Measurements from ENCODE around the gene SSUH2.

Gene SSUH2

DNA sequence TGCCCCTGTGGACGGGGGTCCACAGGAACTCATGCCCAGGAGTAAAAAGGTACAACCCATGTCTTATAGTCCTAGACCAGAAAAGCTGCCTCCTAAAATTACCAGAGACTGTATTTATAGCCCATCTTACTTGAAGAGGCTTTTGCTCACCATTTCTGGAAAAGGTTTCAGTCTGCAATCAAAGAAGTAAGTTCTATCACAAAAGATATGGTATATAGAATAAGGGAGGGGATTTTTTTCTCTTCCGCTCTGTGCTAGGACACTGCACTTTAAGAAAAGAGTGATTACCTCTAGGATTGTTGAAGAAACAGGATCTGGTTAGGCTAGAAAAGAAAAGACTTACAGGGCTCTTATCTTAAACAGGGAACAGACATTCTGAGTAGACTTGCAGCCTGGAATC is 2.6 kb downstream of the SSUH2 start:
- Histone ChIP-seq H3K9ac (ENCODE audit: low read length in 5 of 5) (no peak overlapping the region), H3K36me3 (ENCODE audit: control insufficient read depth in 5 of 5, insufficient read depth in 5 of 5, low read length in 5 of 5) (no peaks in the 10 kb centered on the region), H3K4me1 (ENCODE audit: control insufficient read depth in 5 of 5, insufficient read depth in 5 of 5, low read length in 5 of 5) (peaks cover 0 to 13% (median 0%) of the 10 kb centered on the region in 5 donors), H3K27me3 (ENCODE audit: control insufficient read depth in 5 of 5, insufficient read depth in 4 of 5, low read length in 5 of 5) (no peaks in the 10 kb centered on the region), H3K4me3 (ENCODE audit: low read depth in 1 of 5, low read length in 5 of 5) (no peak overlapping the region), H3K27ac (ENCODE audit: low read depth, low read length) (no peak overlapping the region), H3K9me3 (ENCODE audit: control insufficient read depth in 5 of 5, low read length in 5 of 5) (no peaks in the 10 kb centered on the region)

DNA sequence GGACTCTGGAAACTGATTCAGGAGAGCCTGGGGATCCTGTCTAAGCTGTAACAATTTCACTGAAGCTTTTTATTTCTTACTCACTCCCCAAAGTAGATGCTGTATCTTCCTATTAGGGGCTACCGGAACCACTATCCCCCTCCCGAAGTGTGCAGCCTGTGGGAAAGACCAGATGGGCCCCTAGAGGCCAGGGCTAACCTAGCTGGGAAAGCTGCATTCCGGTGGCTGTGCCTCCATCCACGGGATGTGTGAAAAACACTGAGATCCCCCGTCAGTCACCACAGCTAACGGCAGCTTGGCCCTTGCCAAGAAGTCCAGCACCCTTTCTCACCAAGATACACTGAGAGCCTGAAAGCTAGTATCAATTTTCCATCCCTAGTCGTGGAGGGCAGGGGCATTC is 3.1 kb downstream of the SSUH2 start:
- peaks cover 0 to 2% (median 0%) of the 10 kb centered on the region in 5 donors for H3K9me3 ChIP-seq (ENCODE audit: control insufficient read depth in 5 of 5, low read length in 5 of 5)
- H3K4me3 ChIP-seq (ENCODE audit: low read depth in 1 of 5, low read length in 5 of 5): no peak overlapping the region
- no peak overlapping the region for H3K9ac ChIP-seq (ENCODE audit: low read length in 5 of 5)
- no peak overlapping the region for H3K27ac ChIP-seq (ENCODE audit: low read depth, low read length)
- peaks cover 0 to 13% (median 0%) of the 10 kb centered on the region in 5 donors for H3K4me1 ChIP-seq (ENCODE audit: control insufficient read depth in 5 of 5, insufficient read depth in 5 of 5, low read length in 5 of 5)
- H3K27me3 ChIP-seq (ENCODE audit: control insufficient read depth in 5 of 5, insufficient read depth in 4 of 5, low read length in 5 of 5): no peaks in the 10 kb centered on the region
- no peaks in the 10 kb centered on the region for H3K36me3 ChIP-seq (ENCODE audit: control insufficient read depth in 5 of 5, insufficient read depth in 5 of 5, low read length in 5 of 5)

DNA sequence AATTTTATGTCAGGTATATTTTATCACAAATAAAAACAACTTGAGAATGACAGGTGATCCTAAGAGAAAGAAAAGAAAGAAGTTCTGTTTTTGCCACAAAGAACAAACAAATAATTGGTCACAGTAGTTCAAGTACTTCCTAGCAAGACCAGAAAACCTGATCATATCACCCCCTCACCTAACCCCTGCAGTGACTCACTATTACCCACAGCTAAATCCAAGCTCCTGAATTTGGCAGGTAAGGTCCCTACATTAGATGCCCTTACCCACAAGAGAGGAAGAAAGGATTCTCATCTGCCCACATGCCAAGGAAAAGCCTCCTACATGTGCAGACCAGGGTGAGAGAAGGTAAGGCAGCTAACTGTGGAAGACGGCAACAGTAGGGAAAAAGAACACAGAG is 4.4 kb downstream of the SSUH2 start:
- H3K27me3 ChIP-seq (ENCODE audit: control insufficient read depth in 5 of 5, insufficient read depth in 4 of 5, low read length in 5 of 5): peaks cover 0 to 3% (median 0%) of the 10 kb centered on the region in 5 donors
- H3K27ac ChIP-seq (ENCODE audit: low read depth, low read length): no peak overlapping the region
- H3K36me3 ChIP-seq (ENCODE audit: control insufficient read depth in 5 of 5, insufficient read depth in 5 of 5, low read length in 5 of 5): no peaks in the 10 kb centered on the region
- peaks cover 0 to 13% (median 0%) of the 10 kb centered on the region in 5 donors for H3K4me1 ChIP-seq (ENCODE audit: control insufficient read depth in 5 of 5, insufficient read depth in 5 of 5, low read length in 5 of 5)
- no peak overlapping the region for H3K9ac ChIP-seq (ENCODE audit: low read length in 5 of 5)
- no peak overlapping the region for H3K4me3 ChIP-seq (ENCODE audit: low read depth in 1 of 5, low read length in 5 of 5)
- H3K9me3 ChIP-seq (ENCODE audit: control insufficient read depth in 5 of 5, low read length in 5 of 5): peaks cover 0 to 7% (median 4%) of the 10 kb centered on the region in 5 donors

DNA sequence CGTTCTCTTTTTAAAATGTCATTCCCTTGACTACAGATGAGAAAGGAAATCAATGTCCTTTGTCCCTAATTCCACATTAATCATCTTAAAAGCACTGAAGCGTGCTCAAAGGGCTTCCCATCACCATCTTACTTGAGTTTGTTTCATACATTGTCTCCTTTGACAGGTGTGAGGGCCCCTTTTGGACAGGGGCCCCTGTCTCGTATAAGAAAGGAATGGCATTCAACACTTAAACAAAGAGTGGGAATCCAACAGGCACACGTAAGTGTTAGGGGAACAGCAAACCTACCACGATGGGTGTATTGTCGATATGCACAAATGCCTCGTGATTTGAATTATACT is 5.0 kb downstream of the SSUH2 start:
- Histone ChIP-seq H3K4me1 (ENCODE audit: control insufficient read depth in 5 of 5, insufficient read depth in 5 of 5, low read length in 5 of 5) (peaks cover 0 to 13% (median 0%) of the 10 kb centered on the region in 5 donors), H3K27ac (ENCODE audit: low read depth, low read length) (no peak overlapping the region), H3K27me3 (ENCODE audit: control insufficient read depth in 5 of 5, insufficient read depth in 4 of 5, low read length in 5 of 5) (peaks cover 0 to 3% (median 0%) of the 10 kb centered on the region in 5 donors), H3K9ac (ENCODE audit: low read length in 5 of 5) (no peak overlapping the region), H3K36me3 (ENCODE audit: control insufficient read depth in 5 of 5, insufficient read depth in 5 of 5, low read length in 5 of 5) (no peaks in the 10 kb centered on the region), H3K4me3 (ENCODE audit: low read depth in 1 of 5, low read length in 5 of 5) (no peak overlapping the region), H3K9me3 (ENCODE audit: control insufficient read depth in 5 of 5, low read length in 5 of 5) (peaks cover 0 to 7% (median 4%) of the 10 kb centered on the region in 5 donors)

DNA sequence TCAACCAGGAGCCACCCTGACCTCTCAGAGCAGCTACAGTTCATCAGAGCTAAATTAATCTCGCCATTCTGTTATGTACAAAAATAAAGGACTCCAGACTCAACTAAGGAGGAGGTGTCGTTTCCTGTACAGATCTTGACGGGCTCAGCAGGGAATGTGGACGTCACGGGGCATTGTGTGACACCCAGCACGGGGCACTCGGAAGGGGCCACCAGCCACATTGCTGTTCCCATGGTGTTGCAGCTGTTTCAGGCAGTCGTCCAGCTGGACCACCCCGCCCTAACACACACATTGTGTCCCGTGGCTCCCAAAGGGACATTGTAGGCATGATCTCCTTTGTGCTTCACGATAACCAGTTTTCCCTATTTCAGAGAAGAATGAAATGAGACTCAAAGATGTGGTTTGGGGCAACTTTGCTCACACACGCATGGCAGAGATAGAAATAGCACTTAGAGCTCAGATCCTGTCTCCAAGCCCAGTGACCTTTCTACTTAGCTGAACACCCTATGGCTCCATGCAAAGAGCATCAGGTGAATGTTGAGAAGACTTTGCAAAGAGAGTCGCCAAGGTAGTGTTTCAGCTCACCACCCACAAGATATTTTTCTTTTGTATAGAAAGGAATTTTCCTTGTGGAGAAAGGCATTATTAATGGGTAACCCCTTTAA is 5.5 kb downstream of the SSUH2 start:
- Histone ChIP-seq H3K4me3 (ENCODE audit: low read depth in 1 of 5, low read length in 5 of 5) (no peak overlapping the region), H3K27ac (ENCODE audit: low read depth, low read length) (no peak overlapping the region), H3K9ac (ENCODE audit: low read length in 5 of 5) (no peak overlapping the region)

DNA sequence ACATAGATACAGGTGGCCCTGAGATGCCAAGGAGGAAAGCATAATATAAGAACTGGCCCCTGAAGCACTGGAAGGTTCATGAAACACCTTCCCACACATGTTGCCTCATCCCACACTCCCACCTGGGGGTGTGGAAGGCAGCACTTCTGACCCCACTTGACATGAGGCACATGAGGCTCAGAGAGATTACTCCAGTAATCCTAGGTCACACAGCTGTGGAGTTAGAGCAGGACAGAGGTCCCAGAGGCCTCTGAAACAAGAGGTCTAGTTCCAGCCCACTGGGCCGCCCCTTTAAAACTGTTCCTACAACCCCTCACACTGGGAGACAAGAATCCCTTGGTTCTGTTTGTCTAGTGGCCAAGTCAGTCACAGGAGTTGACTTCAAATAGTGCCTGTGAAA is 7.2 kb downstream of the SSUH2 start:
- Histone ChIP-seq H3K27me3 (ENCODE audit: control insufficient read depth in 5 of 5, insufficient read depth in 4 of 5, low read length in 5 of 5) (peaks cover 0 to 3% (median 0%) of the 10 kb centered on the region in 5 donors), H3K36me3 (ENCODE audit: control insufficient read depth in 5 of 5, insufficient read depth in 5 of 5, low read length in 5 of 5) (no peaks in the 10 kb centered on the region), H3K9ac (ENCODE audit: low read length in 5 of 5) (no peak overlapping the region), H3K4me1 (ENCODE audit: control insufficient read depth in 5 of 5, insufficient read depth in 5 of 5, low read length in 5 of 5) (peaks cover 0 to 9% (median 0%) of the 10 kb centered on the region in 5 donors), H3K4me3 (ENCODE audit: low read depth in 1 of 5, low read length in 5 of 5) (no peak overlapping the region), H3K9me3 (ENCODE audit: control insufficient read depth in 5 of 5, low read length in 5 of 5) (peaks cover 0 to 7% (median 4%) of the 10 kb centered on the region in 5 donors), H3K27ac (ENCODE audit: low read depth, low read length) (no peak overlapping the region)

More for the DNA sequence above, 5.5 kb downstream of the SSUH2 start:
- H3K4me1 ChIP-seq (ENCODE audit: control insufficient read depth in 5 of 5, insufficient read depth in 5 of 5, low read length in 5 of 5): peaks cover 0 to 9% (median 0%) of the 10 kb centered on the region in 5 donors
- no peaks in the 10 kb centered on the region for H3K36me3 ChIP-seq (ENCODE audit: control insufficient read depth in 5 of 5, insufficient read depth in 5 of 5, low read length in 5 of 5)
- peaks cover 0 to 3% (median 0%) of the 10 kb centered on the region in 5 donors for H3K27me3 ChIP-seq (ENCODE audit: control insufficient read depth in 5 of 5, insufficient read depth in 4 of 5, low read length in 5 of 5)
- H3K9me3 ChIP-seq (ENCODE audit: control insufficient read depth in 5 of 5, low read length in 5 of 5): peaks cover 0 to 7% (median 4%) of the 10 kb centered on the region in 5 donors

DNA sequence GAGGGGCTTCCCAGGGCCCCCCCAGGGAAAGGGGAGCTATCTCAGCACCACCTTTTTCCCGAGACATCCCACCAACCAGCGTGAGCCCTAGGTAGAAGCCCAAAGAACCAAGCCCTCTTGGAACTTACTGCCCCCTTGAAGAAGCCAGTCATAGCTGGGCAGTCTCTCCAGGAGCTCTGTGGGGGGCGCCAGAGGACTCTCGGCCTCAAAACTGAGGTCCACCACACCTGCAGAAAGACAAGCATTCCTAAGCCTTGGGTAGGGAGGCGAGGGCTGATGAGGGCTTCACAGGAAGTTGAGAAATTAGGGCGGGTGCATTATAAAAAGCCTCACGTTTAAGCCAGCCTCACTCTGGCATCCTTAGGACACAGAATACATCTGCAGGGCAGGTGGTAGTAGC is 9.0 kb downstream of the SSUH2 start:
- H3K27ac ChIP-seq (ENCODE audit: low read depth, low read length): no peak overlapping the region
- H3K4me1 ChIP-seq (ENCODE audit: control insufficient read depth in 5 of 5, insufficient read depth in 5 of 5, low read length in 5 of 5): peaks cover 0 to 9% (median 0%) of the 10 kb centered on the region in 5 donors
- H3K27me3 ChIP-seq (ENCODE audit: control insufficient read depth in 5 of 5, insufficient read depth in 4 of 5, low read length in 5 of 5): peaks cover 0 to 3% (median 0%) of the 10 kb centered on the region in 5 donors
- no peak overlapping the region for H3K4me3 ChIP-seq (ENCODE audit: low read depth in 1 of 5, low read length in 5 of 5)
- H3K36me3 ChIP-seq (ENCODE audit: control insufficient read depth in 5 of 5, insufficient read depth in 5 of 5, low read length in 5 of 5): no peaks in the 10 kb centered on the region
- H3K9ac ChIP-seq (ENCODE audit: low read length in 5 of 5): no peak overlapping the region
- H3K9me3 ChIP-seq (ENCODE audit: control insufficient read depth in 5 of 5, low read length in 5 of 5): peaks cover 0 to 7% (median 4%) of the 10 kb centered on the region in 5 donors

DNA sequence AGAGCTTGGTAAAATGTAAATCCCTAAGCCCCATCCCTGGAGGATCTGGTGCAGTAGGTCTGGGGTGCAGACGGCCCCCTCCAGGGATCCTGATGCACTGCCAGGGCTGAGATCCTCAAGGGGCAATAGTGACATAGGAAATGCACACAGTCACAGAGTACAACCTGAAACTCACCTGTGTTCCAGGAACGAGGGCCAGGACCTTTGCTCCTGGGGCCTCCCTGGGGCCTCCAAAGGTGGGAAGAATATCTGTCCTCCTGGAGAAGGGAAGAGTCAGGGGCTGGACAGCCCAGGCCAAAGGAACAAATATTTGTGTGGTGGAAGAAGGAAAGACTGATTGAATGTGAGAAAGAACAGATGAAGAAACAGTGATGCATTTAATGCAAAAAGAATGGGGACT is 9.5 kb downstream of the SSUH2 start:
- Histone ChIP-seq H3K27ac (ENCODE audit: low read depth, low read length) (no peak overlapping the region), H3K27me3 (ENCODE audit: control insufficient read depth in 5 of 5, insufficient read depth in 4 of 5, low read length in 5 of 5) (peaks cover 0 to 3% (median 0%) of the 10 kb centered on the region in 5 donors), H3K36me3 (ENCODE audit: control insufficient read depth in 5 of 5, insufficient read depth in 5 of 5, low read length in 5 of 5) (no peaks in the 10 kb centered on the region)

DNA sequence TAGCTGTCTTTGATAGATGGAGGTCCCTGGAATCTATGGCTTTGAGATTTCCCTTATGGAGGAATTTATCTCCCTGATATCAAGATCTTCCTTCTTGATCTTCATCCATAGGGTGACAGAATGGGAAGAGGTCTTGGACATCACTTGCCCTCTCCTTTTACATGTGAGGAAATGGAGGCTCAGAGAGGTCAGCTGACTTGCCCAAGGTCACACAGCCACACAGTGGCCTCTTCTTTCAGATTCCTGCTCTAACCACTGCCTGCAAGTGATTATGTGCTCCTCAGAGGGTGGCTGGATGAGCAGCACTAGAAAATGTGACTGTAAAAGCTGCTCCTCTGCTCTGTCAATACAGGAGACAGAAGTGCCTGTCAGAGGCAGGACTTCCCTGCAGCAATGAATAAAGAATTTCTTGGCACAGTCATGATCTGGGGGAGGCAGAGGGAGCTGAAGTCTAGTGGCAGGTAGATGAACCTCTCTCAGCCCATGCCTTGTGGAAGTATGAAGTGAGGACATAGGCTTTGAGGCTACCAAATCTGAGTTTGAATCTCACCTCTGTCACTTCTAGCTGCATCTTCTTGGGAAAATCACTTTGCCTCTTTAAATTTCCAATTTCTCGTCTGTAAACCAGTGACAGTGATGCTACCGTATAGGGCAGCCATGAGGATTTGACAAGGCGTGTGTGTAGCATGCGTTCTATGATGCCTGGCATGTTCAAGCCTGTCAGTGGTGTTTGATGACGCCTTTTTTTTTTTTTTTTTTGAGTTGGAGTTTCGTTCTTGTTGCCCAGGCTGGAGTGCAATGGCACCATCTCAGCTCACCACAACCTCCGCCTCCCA is 12.0 kb downstream of the SSUH2 start:
- no peak overlapping the region for H3K4me3 ChIP-seq (ENCODE audit: low read depth in 1 of 5, low read length in 5 of 5)
- H3K9ac ChIP-seq (ENCODE audit: low read length in 5 of 5): no peak overlapping the region
- H3K9me3 ChIP-seq (ENCODE audit: control insufficient read depth in 5 of 5, low read length in 5 of 5): peaks cover 0 to 7% (median 4%) of the 10 kb centered on the region in 5 donors
- peaks cover 0 to 4% (median 0%) of the 10 kb centered on the region in 5 donors for H3K4me1 ChIP-seq (ENCODE audit: control insufficient read depth in 5 of 5, insufficient read depth in 5 of 5, low read length in 5 of 5)
- H3K27me3 ChIP-seq (ENCODE audit: control insufficient read depth in 5 of 5, insufficient read depth in 4 of 5, low read length in 5 of 5): peaks cover 0 to 3% (median 0%) of the 10 kb centered on the region in 5 donors
- H3K27ac ChIP-seq (ENCODE audit: low read depth, low read length): no peak overlapping the region
- H3K36me3 ChIP-seq (ENCODE audit: control insufficient read depth in 5 of 5, insufficient read depth in 5 of 5, low read length in 5 of 5): no peaks in the 10 kb centered on the region

More for the DNA sequence above, 9.5 kb downstream of the SSUH2 start:
- H3K4me3 ChIP-seq (ENCODE audit: low read depth in 1 of 5, low read length in 5 of 5): no peak overlapping the region
- no peak overlapping the region for H3K9ac ChIP-seq (ENCODE audit: low read length in 5 of 5)
- H3K9me3 ChIP-seq (ENCODE audit: control insufficient read depth in 5 of 5, low read length in 5 of 5): peaks cover 0 to 7% (median 4%) of the 10 kb centered on the region in 5 donors
- peaks cover 0 to 9% (median 0%) of the 10 kb centered on the region in 5 donors for H3K4me1 ChIP-seq (ENCODE audit: control insufficient read depth in 5 of 5, insufficient read depth in 5 of 5, low read length in 5 of 5)

DNA sequence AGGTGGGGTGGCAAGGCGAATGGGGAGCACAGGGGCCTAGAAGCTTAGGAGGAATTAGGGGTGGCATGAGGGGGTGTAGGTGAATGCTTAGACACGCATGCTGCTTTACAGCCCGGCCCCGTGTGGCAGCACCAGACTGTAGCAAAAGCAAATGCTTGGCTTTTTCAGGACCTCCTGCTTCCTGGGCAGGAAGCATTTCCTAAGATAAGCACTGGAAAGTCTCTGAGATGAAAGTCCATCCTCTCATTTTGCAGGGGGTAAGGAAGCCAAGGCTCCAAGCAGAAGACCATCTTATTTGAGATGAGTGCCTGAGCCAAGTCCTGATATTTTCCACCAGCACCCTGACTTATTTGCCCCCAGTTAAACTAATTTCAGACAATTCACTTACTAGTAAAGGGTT is 12.9 kb downstream of the SSUH2 start:
- Histone ChIP-seq H3K9me3 (ENCODE audit: control insufficient read depth in 5 of 5, low read length in 5 of 5) (peaks cover 0 to 7% (median 4%) of the 10 kb centered on the region in 5 donors), H3K36me3 (ENCODE audit: control insufficient read depth in 5 of 5, insufficient read depth in 5 of 5, low read length in 5 of 5) (no peaks in the 10 kb centered on the region), H3K27me3 (ENCODE audit: control insufficient read depth in 5 of 5, insufficient read depth in 4 of 5, low read length in 5 of 5) (peaks cover 0 to 3% (median 0%) of the 10 kb centered on the region in 5 donors), H3K9ac (ENCODE audit: low read length in 5 of 5) (no peak overlapping the region), H3K4me1 (ENCODE audit: control insufficient read depth in 5 of 5, insufficient read depth in 5 of 5, low read length in 5 of 5) (peaks cover 0 to 4% (median 0%) of the 10 kb centered on the region in 5 donors), H3K27ac (ENCODE audit: low read depth, low read length) (no peak overlapping the region), H3K4me3 (ENCODE audit: low read depth in 1 of 5, low read length in 5 of 5) (no peak overlapping the region)

All from subcutaneous abdominal adipose tissue (tissue), 5 donors.